GM21528 (cell line): ENCODE measurements around the gene RRP1.

Experiments used
- ATAC-seq: cut with Tn5 transposase; IDR thresholded peaks from one replicate; pipeline ENCODE4 v1.9.1; 2021; ENCODE audit warnings: mild to moderate bottlenecking, moderate library complexity; ENCODE audit not compliant: unreplicated experiment, low FRiP score

The RRP1 gene

GRCh38 chr21:43799301-43799840 lies 10.0 kb downstream of the RRP1 start:
- no peak for ATAC-seq

GRCh38 chr21:43800124-43800523 lies 10.7 kb downstream of the RRP1 start:
- no peak for ATAC-seq

DNA sequence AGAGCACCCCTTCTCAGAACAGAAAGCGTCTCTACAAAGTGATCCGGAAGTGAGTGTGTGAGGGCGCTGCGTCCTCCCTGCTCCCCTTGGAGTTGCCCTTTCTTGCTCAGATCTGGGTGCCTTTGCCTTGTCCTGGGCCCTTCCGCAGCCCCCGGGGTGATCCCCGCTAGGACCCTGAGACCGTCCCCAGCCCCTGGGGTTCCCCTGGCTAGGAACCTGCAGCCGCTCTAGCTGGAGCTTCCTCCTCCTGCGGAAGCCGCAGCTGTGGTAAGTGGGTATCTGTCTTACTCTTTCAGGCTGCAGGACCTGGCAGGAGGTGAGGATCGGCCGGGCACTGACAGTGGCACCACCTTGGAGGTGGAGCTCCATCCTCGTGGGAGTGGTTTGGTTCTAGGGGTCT lies 11.2 kb downstream of the RRP1 start:
- no peak for ATAC-seq

DNA sequence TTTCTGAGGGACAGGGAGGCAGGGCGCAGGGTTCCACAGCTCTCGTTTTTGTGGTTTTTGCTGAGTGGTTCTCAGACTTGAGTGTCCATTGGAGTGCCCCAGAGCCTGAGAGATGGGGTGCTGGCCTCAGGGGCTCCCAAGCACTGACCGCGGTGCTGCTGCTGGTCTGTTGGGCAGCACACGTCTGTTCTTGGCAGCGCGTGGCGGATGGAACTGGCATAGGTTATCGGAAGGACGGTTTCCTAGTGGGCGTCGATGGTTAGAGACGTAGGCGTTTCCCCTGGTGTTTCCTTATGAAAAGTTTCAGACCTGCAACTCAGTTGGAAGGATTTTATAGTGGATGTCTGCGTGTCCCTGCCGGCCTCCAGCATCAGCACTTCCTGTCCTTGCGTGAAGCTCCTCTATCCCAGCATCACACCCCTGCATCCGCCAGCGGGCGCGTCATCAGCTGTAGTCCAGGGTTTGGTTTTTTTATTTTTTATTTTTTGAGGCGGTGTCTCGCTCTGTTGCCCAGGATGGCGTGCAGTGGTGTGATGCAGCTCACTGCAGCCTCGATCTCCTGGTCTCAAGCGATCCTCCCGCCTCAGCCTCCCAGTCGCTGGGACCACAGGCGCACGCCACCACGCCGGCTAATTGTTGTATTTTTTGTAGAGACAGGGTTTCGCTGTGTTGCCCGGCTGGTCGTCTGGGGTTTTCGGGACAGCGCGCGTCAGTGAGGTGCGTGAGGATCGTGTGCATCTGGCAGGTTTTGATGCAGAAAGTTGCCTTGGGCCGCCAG lies 11.8 kb downstream of the RRP1 start:
- no peak for ATAC-seq

DNA sequence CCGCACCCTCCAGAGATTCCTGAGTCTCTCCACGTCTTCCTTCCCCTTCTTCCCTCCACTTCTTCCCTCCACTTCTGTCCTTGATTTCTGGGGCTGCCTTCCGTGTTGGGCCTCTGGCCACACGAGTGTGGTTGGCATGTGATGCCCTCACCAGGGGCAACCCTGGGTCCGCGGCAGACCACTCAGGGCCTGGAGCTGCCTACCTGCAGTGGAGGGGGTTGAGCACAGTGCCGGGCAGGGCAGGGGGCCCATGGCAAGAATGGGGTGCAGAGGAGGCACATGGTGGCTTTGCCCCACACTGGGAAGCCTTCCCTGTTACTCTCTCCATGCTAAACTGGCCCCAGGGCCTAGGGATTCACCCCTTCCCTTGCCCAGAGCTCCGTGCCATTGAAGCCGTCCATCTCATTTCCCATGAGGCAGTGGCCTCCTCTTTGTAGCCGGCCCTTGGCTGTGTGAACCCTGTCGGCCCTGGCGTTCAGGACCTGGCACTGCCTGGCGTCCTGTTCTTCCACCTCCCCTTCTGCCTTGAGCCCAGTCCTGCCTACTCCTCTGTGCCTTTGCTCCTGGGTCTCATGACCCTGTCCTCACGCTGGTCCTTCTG lies 13.4 kb downstream of the RRP1 start:
- no peak for ATAC-seq

DNA sequence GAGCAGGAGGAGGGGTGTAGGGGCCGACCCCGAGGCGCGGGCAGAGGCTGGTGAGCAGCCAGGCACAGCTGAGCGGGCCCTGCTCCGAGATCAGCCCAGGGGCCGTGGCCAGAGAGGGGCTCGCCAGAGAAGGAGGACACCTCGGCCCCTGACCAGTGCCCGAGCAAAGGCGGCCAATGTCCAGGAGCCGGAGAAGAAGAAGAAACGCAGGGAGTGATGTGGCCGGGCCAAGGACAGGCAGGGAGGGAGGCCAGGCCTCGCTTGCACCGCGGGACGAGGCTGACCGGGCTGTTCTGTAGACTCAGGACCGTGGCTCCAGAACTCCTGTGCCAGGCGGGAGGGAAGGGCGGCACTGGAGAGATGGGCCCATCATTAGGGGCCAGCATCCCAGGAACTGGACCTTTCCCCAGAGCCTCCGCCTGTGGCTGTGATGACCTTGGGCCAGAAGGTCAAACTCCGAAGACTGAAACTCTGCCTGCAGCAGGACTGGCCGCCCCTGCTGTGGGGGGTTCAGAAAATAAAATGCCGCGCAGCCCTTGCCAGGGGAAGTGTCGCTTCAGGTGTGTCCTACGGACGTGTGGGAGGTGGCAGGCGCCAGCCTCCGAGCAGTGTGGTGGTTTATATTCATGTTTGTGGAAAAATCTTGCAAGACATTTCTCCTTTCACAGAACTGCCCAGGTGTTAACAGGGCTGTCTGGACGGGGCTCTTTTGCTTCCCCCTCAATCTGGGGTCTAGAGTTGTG lies 14.4 kb downstream of the RRP1 start:
- ATAC-seq = no peak

DNA sequence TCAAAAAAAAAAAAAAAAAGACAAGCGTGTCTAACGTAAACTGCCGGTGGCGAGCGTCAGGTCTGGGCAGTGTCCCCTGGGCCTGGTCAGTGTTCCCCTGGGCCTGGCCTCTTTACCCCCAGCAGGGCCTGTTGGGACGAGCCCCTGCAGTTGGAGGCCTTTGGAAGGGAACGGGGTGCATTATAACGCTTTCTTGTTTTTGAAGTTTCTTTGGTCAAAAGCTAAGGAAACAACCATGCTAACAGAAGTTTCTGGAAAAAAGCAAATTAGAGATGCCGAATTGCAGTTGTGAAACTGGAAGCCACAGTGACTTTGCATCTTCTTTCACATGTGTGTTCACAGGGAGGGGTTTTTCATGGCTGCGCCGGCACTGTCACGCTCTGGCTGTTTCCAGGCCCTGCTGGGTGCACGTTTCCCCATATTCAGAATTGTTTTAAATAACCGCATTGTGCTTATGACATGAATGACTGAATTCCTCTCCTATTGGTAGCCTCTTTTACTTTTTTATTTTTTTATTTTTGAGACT lies 16.0 kb downstream of the RRP1 start:
- ATAC-seq = peak; percentile 82

GRCh38 chr21:43806017-43806710 lies 16.8 kb downstream of the RRP1 start:
- ATAC-seq = no peak

GRCh38 chr21:43808367-43808766 lies 19.0 kb downstream of the RRP1 start:
- ATAC-seq = no peak

GRCh38 chr21:43808832-43809251 lies 19.5 kb downstream of the RRP1 start:
- ATAC-seq = no peak

DNA sequence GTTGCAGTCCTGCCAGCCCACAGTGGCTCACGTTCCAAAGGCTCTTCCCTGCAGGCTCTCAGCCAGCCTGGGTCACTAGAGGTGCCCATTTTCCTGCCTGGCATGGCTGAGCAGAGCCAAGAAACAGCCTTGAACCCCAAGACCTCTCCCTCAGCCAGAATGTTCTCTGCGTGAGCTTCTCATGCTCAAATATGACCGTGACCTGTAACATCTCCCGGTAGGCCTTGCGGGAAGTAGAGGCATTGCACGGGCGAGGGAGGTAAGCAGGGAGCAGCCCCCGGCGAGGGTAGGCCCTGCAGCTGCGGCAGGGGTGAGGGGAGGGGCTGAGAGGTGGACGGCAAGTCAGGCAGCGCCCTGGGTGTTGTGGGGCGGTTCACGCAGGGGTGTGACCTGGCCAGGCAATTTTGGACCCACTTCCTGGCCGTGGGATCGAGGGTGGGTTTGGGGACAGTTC lies 20.0 kb downstream of the RRP1 start:
- no peak for ATAC-seq

DNA sequence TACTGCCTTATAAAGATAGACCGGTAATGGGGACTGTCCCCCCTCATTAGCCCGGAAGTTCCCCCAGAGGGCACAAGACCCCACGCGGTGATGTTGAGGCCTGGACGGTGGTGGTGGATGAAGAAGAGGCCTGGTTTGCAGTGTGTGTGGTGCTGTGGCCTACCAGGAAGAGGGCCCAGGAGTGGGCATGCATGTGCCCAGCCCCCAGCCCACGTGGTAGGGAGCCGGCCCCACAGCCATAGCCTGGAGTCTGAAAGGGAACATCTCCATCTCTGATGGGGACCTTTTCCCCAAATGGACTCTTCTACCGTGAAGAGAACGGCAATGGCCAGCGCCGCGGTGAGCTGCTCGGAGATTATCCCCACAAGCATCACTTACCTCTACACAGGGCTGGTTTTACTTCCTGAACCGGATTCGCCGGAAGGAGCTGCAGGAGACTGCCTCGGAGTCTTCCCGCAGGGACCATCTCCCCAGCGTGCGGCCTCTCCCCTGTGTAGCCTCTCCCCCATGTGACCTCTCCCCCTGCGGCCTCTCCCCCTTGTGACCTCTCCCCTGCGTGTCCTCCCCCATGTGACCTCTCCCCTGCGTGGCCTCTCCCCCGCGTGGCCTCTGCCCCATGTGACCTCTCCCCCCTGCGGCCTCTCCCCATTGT lies 20.6 kb downstream of the RRP1 start:
- no peak for ATAC-seq

- peak; percentile 60 for ATAC-seq
Measured at GRCh38 chr21:43810505-43811261, 21.3 kb downstream of the RRP1 start.

DNA sequence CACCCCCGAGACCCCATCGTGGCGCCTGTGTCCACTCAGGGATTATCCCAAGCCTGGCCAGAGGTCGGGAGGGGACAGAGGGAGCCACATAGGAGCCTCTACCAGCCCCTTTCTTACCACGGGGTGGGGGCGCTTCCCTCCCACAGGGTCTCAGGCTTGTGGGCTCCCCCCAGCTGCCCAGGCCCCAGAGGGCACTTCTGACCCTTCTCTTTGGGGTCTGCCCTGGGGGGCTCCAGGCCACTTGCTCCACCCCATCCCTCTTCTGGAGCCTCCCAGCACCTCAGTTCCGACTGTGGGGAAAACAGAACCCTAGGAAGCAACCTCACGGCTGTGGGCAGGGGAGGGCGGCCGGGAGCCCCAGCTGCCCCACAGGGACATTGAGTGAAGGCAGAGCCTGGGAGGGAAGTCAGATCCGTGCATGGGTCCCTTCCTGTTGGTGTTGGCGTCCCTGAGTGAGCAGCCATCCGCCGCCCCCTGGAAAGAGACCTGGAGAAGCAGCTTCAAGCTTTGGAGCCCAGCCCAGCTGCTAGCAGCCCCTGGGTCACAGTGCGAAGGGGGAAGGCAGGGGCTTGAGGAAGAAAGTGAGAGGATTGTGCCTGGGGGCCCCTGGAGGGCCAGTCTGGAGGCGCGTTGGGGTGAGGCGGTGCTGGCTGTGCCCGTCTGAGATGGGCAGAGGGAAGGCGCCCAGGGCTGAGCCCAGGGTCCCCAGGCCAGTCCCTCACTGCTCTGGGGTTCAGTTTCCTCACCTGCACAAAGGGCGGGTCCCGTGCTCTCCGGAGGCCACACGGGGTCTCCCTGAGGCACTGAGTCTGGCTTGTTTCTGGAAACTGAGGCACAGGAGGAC lies 22.1 kb downstream of the RRP1 start:
- ATAC-seq = no peak

DNA sequence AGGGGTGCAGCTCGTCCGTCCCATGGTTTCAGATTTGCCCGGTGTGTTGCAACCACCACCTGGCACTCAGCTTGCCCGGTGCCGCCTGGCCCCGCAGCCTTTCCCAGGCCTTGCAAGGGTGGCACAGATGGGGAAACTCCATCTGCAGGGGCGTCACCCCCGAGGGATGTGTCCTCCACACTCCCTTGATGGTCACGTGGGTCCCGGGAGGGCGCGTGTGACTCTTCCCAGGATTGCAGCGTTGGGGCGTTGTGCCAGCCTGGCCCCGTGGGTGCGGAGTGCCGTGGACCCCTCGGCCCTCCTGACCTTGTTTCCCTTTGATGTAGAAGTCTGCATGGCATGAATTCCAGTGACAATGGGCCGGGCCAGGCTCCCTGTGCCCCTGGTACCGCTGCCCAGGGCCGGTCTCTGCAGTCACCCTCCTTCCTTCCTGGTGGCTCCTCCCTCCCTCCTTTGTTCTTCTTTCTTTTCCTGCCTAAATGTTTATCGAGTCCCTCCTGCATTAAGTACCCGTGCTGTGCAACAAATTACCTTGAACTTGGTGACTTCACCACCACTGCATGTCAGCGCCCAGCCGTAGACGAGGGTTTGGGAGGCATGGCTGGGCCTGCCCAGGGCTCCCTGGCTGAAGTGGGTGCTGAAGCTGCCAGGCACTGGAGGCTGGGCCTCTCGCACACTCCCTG lies 22.9 kb downstream of the RRP1 start:
- ATAC-seq = no peak

DNA sequence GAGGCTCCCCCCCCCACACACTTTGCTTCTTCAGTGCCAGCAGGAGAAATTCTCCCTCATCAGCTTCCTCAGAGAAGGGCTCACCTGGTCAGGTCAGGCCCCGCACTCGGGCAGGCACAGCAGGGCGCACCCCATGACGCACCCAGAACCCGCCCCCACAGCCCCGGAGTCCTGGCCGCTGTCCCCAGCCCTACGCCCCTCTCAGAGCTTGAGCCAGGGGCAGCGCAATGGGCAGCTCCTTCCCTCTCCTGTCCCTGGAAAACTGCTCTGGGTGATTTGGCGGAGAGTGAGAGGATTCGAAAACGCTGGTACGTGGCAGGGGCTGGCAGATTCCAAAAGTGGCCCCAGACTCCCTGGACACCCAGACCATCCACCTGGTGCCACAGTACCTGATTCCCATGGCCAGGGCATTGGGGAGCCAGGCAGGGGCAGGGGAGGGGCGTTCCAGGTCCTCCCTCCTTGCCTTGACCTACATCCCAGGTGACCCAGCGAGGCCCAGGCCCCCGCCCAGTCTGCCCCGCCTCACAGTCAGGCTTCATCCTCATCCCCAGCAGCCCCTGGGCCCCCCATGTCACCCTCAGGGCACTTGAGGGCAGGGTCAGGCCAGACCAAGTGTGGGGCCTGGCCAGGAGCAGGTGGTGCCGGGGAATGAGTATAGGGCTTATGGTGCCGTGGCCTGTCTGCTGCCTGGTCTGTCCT lies 23.7 kb downstream of the RRP1 start:
- ATAC-seq = no peak

DNA sequence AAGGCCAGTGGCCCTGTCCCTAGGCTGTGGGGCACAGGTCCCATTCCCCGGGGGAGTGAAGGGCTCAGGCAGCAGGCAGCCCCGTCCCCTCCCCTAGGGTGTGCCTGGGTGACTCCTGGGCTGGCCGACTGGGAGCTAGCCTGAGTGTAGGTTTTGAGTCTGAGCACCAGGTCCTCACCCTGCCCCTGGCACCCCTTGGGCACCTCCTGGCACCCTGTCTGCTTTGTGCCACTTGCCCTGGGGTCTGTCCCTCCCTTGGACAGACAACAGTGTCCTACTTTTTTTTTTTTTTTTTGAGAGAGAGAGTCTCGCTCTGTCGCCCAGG lies 24.2 kb downstream of the RRP1 start:
- no peak for ATAC-seq
